Measurements from ENCODE around the gene TTC17.
"Not testable (repeated sequence)": the region's sequence is repeated elsewhere in the genome, so short reads cannot be mapped to it uniquely, and the experiment has no call there.

Gene TTC17

DNA sequence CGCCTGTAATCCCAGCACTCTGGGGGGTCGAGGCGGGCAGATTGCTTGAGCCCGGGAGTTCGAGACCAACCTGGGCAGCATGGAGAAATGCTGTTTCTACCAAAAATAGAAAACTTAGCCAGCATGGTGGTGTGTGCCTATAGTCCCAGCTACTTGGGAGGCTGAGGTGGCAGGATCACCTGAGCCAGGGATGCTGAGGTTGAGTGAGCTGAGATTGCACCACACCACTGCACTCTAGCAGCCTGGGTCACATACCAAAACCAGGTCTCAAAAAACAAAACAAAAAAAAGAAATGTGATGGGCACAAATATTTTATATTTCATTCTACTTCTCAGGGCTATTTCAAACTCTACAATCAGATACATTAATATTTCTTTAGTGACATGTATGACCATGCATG is 25.7 kb downstream of the TTC17 start:
- H3K36me3 ChIP-seq (ENCODE audit: control insufficient read depth in 1 of 2, insufficient read depth in 2 of 2, low read length in 2 of 2), result peaks cover 6 to 24% of the 10 kb centered on the region in 2 donors
- no peak overlapping the region for H3K27ac ChIP-seq (ENCODE audit: low read length)
- no peaks in the 10 kb centered on the region for H3K9me3 ChIP-seq (ENCODE audit: control insufficient read depth in 1 of 2, low read length in 2 of 2)
- no peaks in the 10 kb centered on the region for H3K27me3 ChIP-seq (ENCODE audit: low read depth, low read length)
- H3K4me1 ChIP-seq (ENCODE audit: control insufficient read depth in 1 of 2, insufficient read depth in 2 of 2, low read length in 2 of 2), result no peaks in the 10 kb centered on the region
- H3K4me3 ChIP-seq (ENCODE audit: low read depth in 1 of 2, low read length in 2 of 2), result no peak overlapping the region

DNA sequence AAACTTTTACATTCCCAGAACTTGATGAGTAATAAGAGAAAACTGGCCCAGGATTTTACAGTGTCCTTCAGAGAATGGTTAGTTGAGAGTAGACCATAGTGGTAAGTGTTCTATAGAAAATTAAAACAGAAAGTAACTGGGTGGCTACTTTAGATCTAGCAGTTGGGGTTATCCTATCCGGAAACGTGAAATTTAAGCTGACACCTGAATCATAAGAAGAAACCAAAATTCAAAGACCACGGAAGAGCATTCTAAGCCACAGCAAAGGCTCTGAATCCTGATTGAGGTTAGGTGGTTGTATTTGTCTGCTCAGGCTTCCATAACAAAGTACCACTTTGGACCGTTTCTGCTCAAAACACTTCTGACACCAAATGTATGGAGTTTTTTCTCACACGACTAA is 34.0 kb downstream of the TTC17 start:
- Histone ChIP-seq H3K27ac (ENCODE audit: low read length) (no peak overlapping the region), H3K9me3 (ENCODE audit: control insufficient read depth in 1 of 2, low read length in 2 of 2) (no peaks in the 10 kb centered on the region), H3K36me3 (ENCODE audit: control insufficient read depth in 1 of 2, insufficient read depth in 2 of 2, low read length in 2 of 2) (peaks cover 36 to 41% of the 10 kb centered on the region in 2 donors), H3K27me3 (ENCODE audit: low read depth, low read length) (no peaks in the 10 kb centered on the region), H3K4me1 (ENCODE audit: control insufficient read depth in 1 of 2, insufficient read depth in 2 of 2, low read length in 2 of 2) (no peaks in the 10 kb centered on the region), H3K4me3 (ENCODE audit: low read depth in 1 of 2, low read length in 2 of 2) (no peak overlapping the region)

GRCh38 chr11:43393765-43394355 is 35.1 kb downstream of the TTC17 start:
- H3K27me3 ChIP-seq (ENCODE audit: low read depth, low read length), result no peaks in the 10 kb centered on the region
- no peaks in the 10 kb centered on the region for H3K4me1 ChIP-seq (ENCODE audit: control insufficient read depth in 1 of 2, insufficient read depth in 2 of 2, low read length in 2 of 2)
- peaks cover 47 to 53% of the 10 kb centered on the region in 2 donors for H3K36me3 ChIP-seq (ENCODE audit: control insufficient read depth in 1 of 2, insufficient read depth in 2 of 2, low read length in 2 of 2)
- H3K27ac ChIP-seq (ENCODE audit: low read length), result no peak overlapping the region
- H3K4me3 ChIP-seq (ENCODE audit: low read depth in 1 of 2, low read length in 2 of 2), result no peak overlapping the region
- H3K9me3 ChIP-seq (ENCODE audit: control insufficient read depth in 1 of 2, low read length in 2 of 2), result no peaks in the 10 kb centered on the region

GRCh38 chr11:43396617-43397016 is 37.9 kb downstream of the TTC17 start:
- Histone ChIP-seq H3K27me3 (ENCODE audit: low read depth, low read length) (no peaks in the 10 kb centered on the region), H3K36me3 (ENCODE audit: control insufficient read depth in 1 of 2, insufficient read depth in 2 of 2, low read length in 2 of 2) (peaks cover 66 to 69% of the 10 kb centered on the region in 2 donors), H3K27ac (ENCODE audit: low read length) (no peak overlapping the region), H3K9me3 (ENCODE audit: control insufficient read depth in 1 of 2, low read length in 2 of 2) (no peaks in the 10 kb centered on the region), H3K4me1 (ENCODE audit: control insufficient read depth in 1 of 2, insufficient read depth in 2 of 2, low read length in 2 of 2) (no peaks in the 10 kb centered on the region), H3K4me3 (ENCODE audit: low read depth in 1 of 2, low read length in 2 of 2) (no peak overlapping the region)

DNA sequence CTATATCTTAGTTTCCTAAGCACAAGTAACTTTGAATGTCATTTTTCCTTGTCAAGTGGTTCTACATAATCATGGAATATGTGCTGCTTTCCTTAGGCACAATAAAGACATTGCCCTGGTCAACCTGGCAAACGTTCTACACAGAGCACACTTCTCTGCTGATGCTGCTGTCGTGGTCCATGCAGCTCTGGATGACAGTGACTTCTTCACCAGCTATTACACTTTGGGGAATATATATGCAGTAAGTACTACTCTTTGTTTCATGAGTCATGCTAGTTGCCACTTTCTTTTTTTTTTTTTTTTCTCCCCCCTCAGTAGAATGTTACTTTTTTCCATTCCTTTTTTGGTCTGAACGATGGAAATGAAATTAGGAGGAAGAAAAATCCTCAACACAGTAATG is 38.5 kb downstream of the TTC17 start:
- Histone ChIP-seq H3K4me3 (ENCODE audit: low read depth in 1 of 2, low read length in 2 of 2) (no peak overlapping the region), H3K27me3 (ENCODE audit: low read depth, low read length) (no peaks in the 10 kb centered on the region), H3K27ac (ENCODE audit: low read length) (no peak overlapping the region), H3K4me1 (ENCODE audit: control insufficient read depth in 1 of 2, insufficient read depth in 2 of 2, low read length in 2 of 2) (no peaks in the 10 kb centered on the region), H3K9me3 (ENCODE audit: control insufficient read depth in 1 of 2, low read length in 2 of 2) (no peaks in the 10 kb centered on the region), H3K36me3 (ENCODE audit: control insufficient read depth in 1 of 2, insufficient read depth in 2 of 2, low read length in 2 of 2) (peaks cover 69 to 73% of the 10 kb centered on the region in 2 donors)

- H3K27me3 ChIP-seq (ENCODE audit: low read depth, low read length), result no peaks in the 10 kb centered on the region
- H3K9me3 ChIP-seq (ENCODE audit: control insufficient read depth in 1 of 2, low read length in 2 of 2), result no peaks in the 10 kb centered on the region
- peaks cover 63 to 79% of the 10 kb centered on the region in 2 donors for H3K36me3 ChIP-seq (ENCODE audit: control insufficient read depth in 1 of 2, insufficient read depth in 2 of 2, low read length in 2 of 2)
- H3K4me1 ChIP-seq (ENCODE audit: control insufficient read depth in 1 of 2, insufficient read depth in 2 of 2, low read length in 2 of 2), result no peaks in the 10 kb centered on the region
- H3K27ac ChIP-seq (ENCODE audit: low read length), result no peak overlapping the region
- no peak overlapping the region for H3K4me3 ChIP-seq (ENCODE audit: low read depth in 1 of 2, low read length in 2 of 2)
Measured at GRCh38 chr11:43399983-43400630, 41.4 kb downstream of the TTC17 start.

DNA sequence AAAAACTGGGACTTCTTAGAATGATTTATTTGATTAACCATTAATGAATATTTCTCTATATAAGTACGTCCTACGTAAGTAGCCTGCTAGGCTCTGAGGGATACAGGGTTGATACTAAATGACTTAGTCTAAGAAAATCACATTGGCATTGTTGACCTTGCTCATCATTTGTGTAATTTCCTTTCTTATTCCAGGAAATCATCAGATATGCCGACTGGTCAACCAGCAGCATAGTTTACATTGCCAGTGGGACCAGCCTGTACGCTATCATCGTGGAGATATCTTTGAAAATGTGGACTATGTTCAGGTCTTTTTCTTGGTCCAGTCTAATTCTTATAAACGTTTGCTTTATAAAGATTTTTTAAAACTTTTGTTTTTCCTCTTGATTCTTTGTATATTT is 42.5 kb downstream of the TTC17 start:
- H3K4me1 ChIP-seq (ENCODE audit: control insufficient read depth in 1 of 2, insufficient read depth in 2 of 2, low read length in 2 of 2), result no peaks in the 10 kb centered on the region

DNA sequence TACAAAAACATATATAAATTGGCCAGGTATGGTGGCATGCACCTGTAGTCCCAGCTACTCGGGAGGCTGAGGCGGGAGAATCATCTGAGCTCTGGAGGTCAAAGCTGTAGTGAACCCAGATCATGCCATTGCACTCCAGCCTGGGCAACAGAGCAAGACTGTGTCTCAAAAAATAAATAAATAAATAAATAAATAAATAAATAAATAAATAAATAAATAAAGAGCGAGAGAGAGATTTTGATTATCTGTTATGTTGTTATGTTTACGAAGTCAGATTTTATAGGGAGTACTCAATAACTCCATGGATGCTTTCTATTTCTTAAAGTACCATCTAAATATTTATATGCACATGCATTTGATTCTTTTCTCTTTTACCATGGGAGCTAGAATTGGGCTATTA is 43.1 kb downstream of the TTC17 start:
- H3K4me1 ChIP-seq (ENCODE audit: control insufficient read depth in 1 of 2, insufficient read depth in 2 of 2, low read length in 2 of 2); H3K27me3 ChIP-seq (ENCODE audit: low read depth, low read length); H3K4me3 ChIP-seq (ENCODE audit: low read depth in 1 of 2, low read length in 2 of 2); H3K9me3 ChIP-seq (ENCODE audit: control insufficient read depth in 1 of 2, low read length in 2 of 2); H3K27ac ChIP-seq (ENCODE audit: low read length): not testable (repeated sequence)
- peaks cover 64 to 90% of the 10 kb centered on the region in 2 donors for H3K36me3 ChIP-seq (ENCODE audit: control insufficient read depth in 1 of 2, insufficient read depth in 2 of 2, low read length in 2 of 2)

More for the DNA sequence above, 42.5 kb downstream of the TTC17 start:
- no peaks in the 10 kb centered on the region for H3K27me3 ChIP-seq (ENCODE audit: low read depth, low read length)
- no peak overlapping the region for H3K4me3 ChIP-seq (ENCODE audit: low read depth in 1 of 2, low read length in 2 of 2)
- no peaks in the 10 kb centered on the region for H3K9me3 ChIP-seq (ENCODE audit: control insufficient read depth in 1 of 2, low read length in 2 of 2)
- no peak overlapping the region for H3K27ac ChIP-seq (ENCODE audit: low read length)
- H3K36me3 ChIP-seq (ENCODE audit: control insufficient read depth in 1 of 2, insufficient read depth in 2 of 2, low read length in 2 of 2), result peaks cover 69 to 89% of the 10 kb centered on the region in 2 donors

- H3K4me3 ChIP-seq (ENCODE audit: low read depth in 1 of 2, low read length in 2 of 2), result no peak overlapping the region
- H3K36me3 ChIP-seq (ENCODE audit: control insufficient read depth in 1 of 2, insufficient read depth in 2 of 2, low read length in 2 of 2), result peaks cover 55 to 83% of the 10 kb centered on the region in 2 donors
- H3K27ac ChIP-seq (ENCODE audit: low read length), result no peak overlapping the region
- H3K9me3 ChIP-seq (ENCODE audit: control insufficient read depth in 1 of 2, low read length in 2 of 2), result no peaks in the 10 kb centered on the region
- H3K27me3 ChIP-seq (ENCODE audit: low read depth, low read length), result no peaks in the 10 kb centered on the region
- no peaks in the 10 kb centered on the region for H3K4me1 ChIP-seq (ENCODE audit: control insufficient read depth in 1 of 2, insufficient read depth in 2 of 2, low read length in 2 of 2)
Measured at GRCh38 chr11:43403357-43404231, 44.9 kb downstream of the TTC17 start.

DNA sequence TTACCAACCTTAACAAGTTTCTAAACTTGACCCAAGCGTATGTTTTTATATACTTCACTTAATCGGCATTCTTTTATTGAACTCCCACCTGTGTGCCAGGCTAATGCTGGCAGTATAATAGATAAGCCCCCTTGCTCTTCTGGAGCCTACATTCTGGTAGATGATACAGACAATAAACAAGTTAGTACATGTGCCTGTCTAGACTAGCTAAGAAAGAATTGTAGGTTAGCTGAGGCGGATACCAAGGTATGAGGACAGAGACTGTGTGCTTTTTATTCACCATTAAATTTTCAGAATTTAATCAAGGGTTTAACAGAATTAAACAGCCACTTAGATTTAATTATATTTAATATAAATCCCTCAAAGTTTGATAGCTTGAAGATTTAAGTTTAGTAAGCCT is 45.7 kb downstream of the TTC17 start:
- no peaks in the 10 kb centered on the region for H3K9me3 ChIP-seq (ENCODE audit: control insufficient read depth in 1 of 2, low read length in 2 of 2)
- H3K4me1 ChIP-seq (ENCODE audit: control insufficient read depth in 1 of 2, insufficient read depth in 2 of 2, low read length in 2 of 2), result no peaks in the 10 kb centered on the region
- peaks cover 51 to 81% of the 10 kb centered on the region in 2 donors for H3K36me3 ChIP-seq (ENCODE audit: control insufficient read depth in 1 of 2, insufficient read depth in 2 of 2, low read length in 2 of 2)
- H3K27ac ChIP-seq (ENCODE audit: low read length), result no peak overlapping the region
- H3K27me3 ChIP-seq (ENCODE audit: low read depth, low read length), result no peaks in the 10 kb centered on the region
- H3K4me3 ChIP-seq (ENCODE audit: low read depth in 1 of 2, low read length in 2 of 2), result no peak overlapping the region

DNA sequence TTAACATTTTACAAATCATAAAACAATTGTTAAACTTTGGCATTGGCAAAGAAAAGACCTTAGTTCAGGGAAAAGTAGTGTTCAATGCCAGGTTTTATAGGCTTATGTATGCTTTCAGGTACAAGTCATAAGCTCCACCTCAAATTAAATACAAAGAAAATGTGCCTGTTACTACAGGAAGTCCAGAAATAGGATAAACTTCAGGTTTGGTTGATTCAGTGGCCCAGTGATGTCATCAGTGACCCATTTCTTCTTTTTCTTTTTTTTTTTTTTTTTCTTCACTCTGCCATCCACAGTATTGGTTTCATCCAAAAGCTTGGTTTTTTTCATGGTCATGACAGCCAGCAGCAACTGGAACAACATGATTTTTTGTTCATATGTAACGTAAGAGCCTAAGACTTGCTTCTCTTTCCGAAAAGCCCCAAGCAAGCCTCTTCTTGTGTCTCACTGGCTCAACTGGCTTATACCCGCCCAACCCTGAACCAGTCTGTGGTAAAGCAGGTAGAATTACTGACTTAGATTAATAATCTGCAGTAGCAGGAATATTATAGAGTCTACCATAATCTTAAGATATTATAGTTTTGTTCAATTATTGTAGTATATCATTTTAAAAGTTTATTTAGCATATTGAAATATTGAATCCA is 46.2 kb downstream of the TTC17 start:
- peaks cover 48 to 78% of the 10 kb centered on the region in 2 donors for H3K36me3 ChIP-seq (ENCODE audit: control insufficient read depth in 1 of 2, insufficient read depth in 2 of 2, low read length in 2 of 2)
- H3K27me3 ChIP-seq (ENCODE audit: low read depth, low read length), result no peaks in the 10 kb centered on the region

More for the DNA sequence above, 46.2 kb downstream of the TTC17 start:
- H3K27ac ChIP-seq (ENCODE audit: low read length), result no peak overlapping the region
- no peak overlapping the region for H3K4me3 ChIP-seq (ENCODE audit: low read depth in 1 of 2, low read length in 2 of 2)
- no peaks in the 10 kb centered on the region for H3K4me1 ChIP-seq (ENCODE audit: control insufficient read depth in 1 of 2, insufficient read depth in 2 of 2, low read length in 2 of 2)
- no peaks in the 10 kb centered on the region for H3K9me3 ChIP-seq (ENCODE audit: control insufficient read depth in 1 of 2, low read length in 2 of 2)

Measured in muscle layer of duodenum (tissue), 2 donors.